Activated T-helper 17 cell treated with anti-CD3 and anti-CD28 coated beads, Interleukin-2, amount 50 U/mL, for 72 hours (primary cell): ENCODE results near the gene APBB2. TPM values are rescaled to one million over a fixed set of nuclear protein-coding genes. Genes with fewer than 3 reads are reported as not detected.
"Not testable (repeated sequence)": the region's sequence is repeated elsewhere in the genome, so short reads cannot be mapped to it uniquely, and the experiment has no call there.

Experiments
- ATAC-seq: fragments of 150-1000 bp; cut with Tn5 transposase; replicated peaks from 2 replicates; pipeline ENCODE4 v1.10.0; 2021; ENCODE audit warnings: mild to moderate bottlenecking, moderate library complexity
- H3K27ac Mint-ChIP-seq: one replicate; pipeline ENCODE4 v1.8.0; 2022; ENCODE audit warnings: mixed read lengths
- H3K27me3 Mint-ChIP-seq: one replicate; pipeline ENCODE4 v1.8.0; 2022; ENCODE audit warnings: mixed read lengths
- H3K36me3 Mint-ChIP-seq: one replicate; pipeline ENCODE4 v1.8.0; 2022; ENCODE audit warnings: low read depth, mild to moderate bottlenecking, mixed read lengths
- H3K4me1 Mint-ChIP-seq: one replicate; pipeline ENCODE4 v1.8.0; 2022; ENCODE audit warnings: mixed read lengths
- H3K4me3 Mint-ChIP-seq: one replicate; pipeline ENCODE4 v1.8.0; 2022; ENCODE audit warnings: mild to moderate bottlenecking, mixed read lengths
- H3K9me3 Mint-ChIP-seq: one replicate; pipeline ENCODE4 v1.8.0; 2022; ENCODE audit warnings: mixed read lengths
- total RNA-seq, 2 donors: library from RNA; stranded (reverse); gene quantifications; one replicate each; pipeline ENCODE4 v1.2.3, GENCODE V29; 2022

The APBB2 gene
- total RNA-seq, 2 donors from 2014 or later, result 1.6 to 3.0 TPM

DNA sequence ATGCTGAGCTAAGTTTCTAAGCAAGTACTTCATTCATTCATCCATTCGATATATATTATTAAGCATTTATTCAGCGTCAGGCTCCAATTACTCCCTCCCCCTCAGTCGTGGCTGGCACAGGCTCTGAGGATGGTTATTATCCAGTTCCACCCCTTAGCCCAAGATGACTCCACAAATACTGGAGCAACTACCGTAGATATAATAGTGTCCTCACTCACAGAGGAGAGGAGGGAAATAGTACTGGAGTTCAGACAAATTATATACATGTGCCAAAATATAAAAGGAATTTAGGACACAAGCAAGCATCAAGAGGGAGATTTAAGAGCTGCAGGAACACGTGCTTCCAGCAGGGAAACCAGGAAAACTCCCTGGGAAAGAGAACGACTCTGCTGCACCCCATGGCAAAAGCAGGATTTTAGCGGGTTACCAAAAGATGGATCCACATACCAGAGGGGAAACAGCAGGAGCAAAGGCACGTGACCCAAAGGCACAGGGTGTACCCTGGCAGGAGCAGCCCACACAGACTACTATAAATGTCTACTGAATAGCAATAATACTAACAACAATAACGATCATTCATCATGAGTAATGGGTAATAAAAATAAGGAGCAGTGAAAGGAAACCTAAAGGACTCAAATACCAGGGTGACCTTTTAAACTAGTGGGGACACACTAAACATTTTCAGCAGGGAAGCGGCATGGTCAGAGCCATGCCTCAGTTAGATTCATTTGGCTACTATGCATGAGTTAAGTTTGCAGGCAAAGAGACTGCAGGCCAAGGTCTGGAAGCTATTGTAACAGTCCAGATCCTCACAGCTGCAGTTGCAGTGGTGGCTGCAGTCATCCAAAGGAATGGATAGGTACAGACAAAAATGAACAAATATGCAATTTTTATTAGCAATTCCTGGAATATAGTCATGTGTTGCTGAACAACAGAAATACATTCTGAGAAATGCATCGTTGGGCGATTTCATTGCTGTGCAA is 153.7 kb downstream of the APBB2 start:
- no peak for ATAC-seq
- Mint-ChIP-seq H3K9me3 (peaks cover 3% of the 10 kb centered on the region), H3K4me1 (no peaks in the 10 kb centered on the region), H3K27me3 (peaks cover 4% of the 10 kb centered on the region), H3K4me3 (no peak overlapping the region), H3K27ac (no peak overlapping the region), H3K36me3 (no peaks in the 10 kb centered on the region)

DNA sequence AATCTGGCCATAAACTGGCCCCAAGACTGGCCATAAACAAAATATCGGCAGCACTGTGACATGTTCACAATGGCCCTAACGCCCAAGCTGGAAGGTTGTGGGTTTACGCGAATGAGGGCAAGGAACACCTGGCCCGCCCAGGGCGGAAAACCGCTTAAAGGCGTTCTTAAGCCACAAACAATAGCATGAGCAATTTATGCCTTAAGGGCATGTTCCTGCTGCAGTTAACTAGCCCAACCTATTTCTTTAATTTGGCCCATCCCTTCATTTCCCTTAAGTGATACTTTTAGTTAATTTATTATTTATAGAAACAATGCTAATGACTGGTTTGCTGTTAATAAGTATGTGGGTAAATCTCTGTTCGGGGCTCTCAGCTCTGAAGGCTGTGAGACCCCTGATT is 154.9 kb downstream of the APBB2 start:
- not testable (repeated sequence) for H3K4me3 Mint-ChIP-seq, H3K9me3 Mint-ChIP-seq, H3K27ac Mint-ChIP-seq, H3K36me3 Mint-ChIP-seq, H3K4me1 Mint-ChIP-seq, ATAC-seq
- peaks cover 13% of the 10 kb centered on the region for H3K27me3 Mint-ChIP-seq

DNA sequence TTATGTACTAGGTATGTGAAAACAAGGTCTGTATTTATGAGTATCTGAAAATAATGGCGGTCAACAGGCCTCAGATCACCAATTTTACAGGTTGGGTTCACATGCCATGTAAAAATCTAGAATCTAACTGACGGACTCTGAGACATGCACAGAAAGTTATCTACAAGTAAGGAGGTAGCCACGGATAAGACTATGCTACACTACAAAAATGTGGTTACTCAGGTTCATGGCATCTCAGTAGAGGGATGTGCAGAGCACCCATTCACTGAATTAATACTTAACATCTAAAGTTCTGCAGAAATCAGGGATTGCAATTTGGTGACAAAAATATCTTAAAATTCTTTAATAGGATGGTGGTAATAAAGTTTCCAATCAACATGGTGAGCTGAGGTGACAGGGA is 155.9 kb downstream of the APBB2 start:
- Mint-ChIP-seq H3K36me3 (no peaks in the 10 kb centered on the region), H3K4me1 (no peaks in the 10 kb centered on the region), H3K9me3 (peaks cover 3% of the 10 kb centered on the region), H3K4me3 (no peak overlapping the region), H3K27ac (no peak overlapping the region), H3K27me3 (peaks cover 13% of the 10 kb centered on the region)
- no peak for ATAC-seq

DNA sequence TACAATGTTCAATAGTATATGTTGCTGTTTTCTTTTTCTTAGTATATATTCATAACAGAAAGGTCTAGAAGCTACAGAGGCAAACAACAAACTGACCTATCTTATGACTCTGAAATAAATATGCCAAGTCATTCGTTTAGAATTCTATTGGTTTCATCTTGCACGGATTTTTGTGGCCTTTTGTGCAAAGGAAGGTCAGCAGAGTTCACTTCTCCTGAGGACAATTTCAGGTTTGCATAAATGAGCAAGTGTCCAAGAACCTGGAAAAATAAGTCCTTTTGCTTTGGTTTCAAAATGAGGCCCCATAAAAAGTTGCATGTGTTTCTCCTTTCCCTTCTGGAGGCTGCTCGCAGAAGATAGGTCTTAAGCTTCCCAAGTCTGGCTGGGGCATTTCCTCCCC is 156.9 kb downstream of the APBB2 start:
- peaks cover 13% of the 10 kb centered on the region for H3K27me3 Mint-ChIP-seq
- H3K27ac Mint-ChIP-seq, result no peak overlapping the region
- no peaks in the 10 kb centered on the region for H3K36me3 Mint-ChIP-seq
- H3K4me1 Mint-ChIP-seq, result no peaks in the 10 kb centered on the region
- H3K9me3 Mint-ChIP-seq, result peaks cover 3% of the 10 kb centered on the region
- no peak for ATAC-seq
- H3K4me3 Mint-ChIP-seq, result no peak overlapping the region

DNA sequence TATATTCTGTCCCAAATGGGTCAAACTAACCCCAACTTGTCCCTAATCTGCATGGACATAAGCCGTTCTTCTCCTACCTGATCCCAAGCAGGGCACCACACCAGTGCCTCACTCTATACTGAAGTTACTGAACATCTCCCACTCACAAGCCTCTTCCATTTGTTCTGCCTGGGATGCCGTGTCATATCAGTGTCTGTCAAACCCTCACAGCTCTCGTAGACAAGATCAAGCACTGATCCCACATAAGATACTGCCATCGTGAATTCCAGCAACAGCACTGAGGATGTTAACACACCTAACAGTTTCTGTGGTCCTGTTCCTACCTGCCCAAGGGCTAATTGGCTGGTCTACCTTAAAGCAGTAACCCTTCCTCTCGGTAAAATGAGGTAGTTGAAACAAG is 162.1 kb downstream of the APBB2 start:
- Mint-ChIP-seq H3K27me3 (peaks cover 26% of the 10 kb centered on the region), H3K9me3 (peaks cover 3% of the 10 kb centered on the region)

DNA sequence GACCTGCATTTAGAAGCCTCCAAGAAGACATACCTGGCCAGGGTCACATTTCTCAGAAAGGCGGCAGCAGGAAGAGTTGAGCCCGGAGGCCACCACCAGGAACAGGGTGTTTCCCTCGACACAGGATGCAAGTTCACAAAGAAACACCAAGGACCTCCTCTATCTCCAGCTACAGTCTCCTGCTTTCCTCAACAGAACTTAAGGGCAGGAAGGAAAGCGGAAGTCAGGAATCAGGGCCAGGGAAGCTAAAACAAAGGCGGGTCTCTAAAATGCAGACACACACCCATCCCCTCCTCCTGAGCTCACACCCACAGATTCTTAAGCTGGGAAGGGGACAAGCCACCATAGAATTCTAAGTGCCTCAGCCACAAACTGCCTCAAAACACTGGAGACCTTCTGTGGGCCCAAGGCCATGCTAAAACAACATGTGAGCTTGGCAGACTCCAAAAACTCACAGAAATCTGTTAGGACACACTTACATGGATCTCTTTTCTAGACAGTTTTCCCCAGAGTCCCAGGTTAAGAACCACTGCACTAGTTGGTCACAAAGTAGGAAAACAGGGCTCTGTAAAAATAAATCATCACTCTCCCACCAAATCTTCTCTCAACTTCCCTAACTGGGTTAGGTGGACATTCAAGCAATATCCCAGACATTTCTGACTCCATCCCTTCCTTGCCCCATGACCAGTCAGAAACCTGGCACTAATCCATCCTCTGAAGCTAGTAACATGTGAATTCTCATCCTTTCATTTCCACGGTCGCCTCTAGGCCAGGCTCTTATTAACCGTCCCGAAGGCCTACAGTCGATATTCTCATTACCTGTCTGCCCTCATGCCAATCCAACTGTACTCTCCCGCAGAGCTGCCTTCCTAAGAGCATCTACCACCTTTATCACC is 163.2 kb downstream of the APBB2 start:
- Mint-ChIP-seq H3K4me3 (no peak overlapping the region), H3K4me1 (no peaks in the 10 kb centered on the region), H3K27me3 (peaks cover 22% of the 10 kb centered on the region), H3K36me3 (no peaks in the 10 kb centered on the region), H3K9me3 (no peaks in the 10 kb centered on the region), H3K27ac (no peak overlapping the region)
- ATAC-seq, result no peak

More for the DNA sequence above, 162.1 kb downstream of the APBB2 start:
- H3K36me3 Mint-ChIP-seq, result no peaks in the 10 kb centered on the region
- H3K4me1 Mint-ChIP-seq, result no peaks in the 10 kb centered on the region
- H3K27ac Mint-ChIP-seq, result no peak overlapping the region
- no peak overlapping the region for H3K4me3 Mint-ChIP-seq
- ATAC-seq, result no peak

DNA sequence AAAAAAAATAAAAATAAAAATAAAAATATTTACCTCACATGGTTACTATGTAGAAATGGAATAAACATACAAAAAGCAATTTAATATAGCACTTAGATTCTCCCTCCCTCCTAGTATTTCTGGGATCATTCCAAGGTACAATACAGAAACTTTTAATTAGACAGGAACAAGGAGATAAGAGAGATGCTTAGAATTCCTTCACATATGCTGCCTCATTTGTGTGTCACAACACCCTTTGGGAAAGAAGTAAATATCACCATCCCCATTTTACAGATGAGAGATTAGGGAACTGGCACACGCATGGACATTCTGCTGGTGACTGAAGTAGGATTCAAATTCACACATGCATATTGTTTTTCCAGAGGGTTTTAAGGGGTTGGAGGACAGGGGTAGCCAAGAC is 164.2 kb downstream of the APBB2 start:
- Mint-ChIP-seq H3K36me3 (no peaks in the 10 kb centered on the region), H3K4me1 (no peaks in the 10 kb centered on the region), H3K27ac (no peak overlapping the region), H3K9me3 (no peaks in the 10 kb centered on the region), H3K4me3 (no peak overlapping the region), H3K27me3 (peaks cover 16% of the 10 kb centered on the region)
- no peak for ATAC-seq

DNA sequence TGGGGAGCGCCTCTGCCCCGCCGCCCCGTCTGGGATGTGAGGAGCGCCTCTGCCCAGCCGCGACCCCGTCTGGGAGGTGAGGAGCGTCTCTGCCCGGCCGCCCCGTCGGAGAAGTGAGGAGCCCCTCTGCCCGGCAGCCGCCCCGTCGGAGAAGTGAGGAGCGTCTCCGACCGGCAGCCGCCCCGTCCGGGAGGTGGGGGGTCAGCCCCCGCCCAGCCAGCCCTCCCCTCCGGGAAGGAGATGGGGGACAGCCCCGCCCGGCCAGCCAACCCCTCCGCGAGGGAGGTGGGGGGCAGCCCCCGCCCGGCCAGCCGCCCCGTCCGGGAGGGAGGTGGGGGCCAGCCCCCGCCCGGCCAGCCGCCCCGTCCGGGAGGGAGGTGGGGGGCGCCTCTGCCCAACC is 165.2 kb downstream of the APBB2 start:
- ATAC-seq, H3K4me3 Mint-ChIP-seq, H3K9me3 Mint-ChIP-seq, H3K36me3 Mint-ChIP-seq, H3K4me1 Mint-ChIP-seq, H3K27ac Mint-ChIP-seq: not testable (repeated sequence)
- H3K27me3 Mint-ChIP-seq, result peaks cover 13% of the 10 kb centered on the region

DNA sequence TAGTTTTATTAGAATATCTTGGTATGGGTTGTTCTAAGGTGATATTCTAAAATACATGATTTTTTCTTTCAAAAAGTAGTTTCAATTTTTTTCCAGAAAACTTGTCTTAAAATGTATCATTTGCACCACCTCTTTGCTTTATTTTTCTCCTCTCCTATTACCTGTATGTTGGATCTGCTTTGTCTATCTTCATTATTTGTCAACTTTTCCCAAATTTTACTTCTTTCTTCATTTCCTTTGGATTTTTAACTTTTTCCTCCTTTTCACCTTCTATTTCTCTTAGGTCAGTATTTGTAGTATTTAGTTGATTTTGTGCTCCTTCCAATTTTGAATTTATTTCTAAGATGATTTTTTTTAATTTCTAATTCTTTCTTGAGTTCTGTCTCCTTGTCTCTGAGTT is 169.6 kb downstream of the APBB2 start:
- Mint-ChIP-seq H3K4me3 (no peak overlapping the region), H3K27ac (no peak overlapping the region), H3K36me3 (no peaks in the 10 kb centered on the region), H3K4me1 (no peaks in the 10 kb centered on the region), H3K9me3 (peaks cover 8% of the 10 kb centered on the region), H3K27me3 (peaks cover 3% of the 10 kb centered on the region)
- ATAC-seq, result no peak

DNA sequence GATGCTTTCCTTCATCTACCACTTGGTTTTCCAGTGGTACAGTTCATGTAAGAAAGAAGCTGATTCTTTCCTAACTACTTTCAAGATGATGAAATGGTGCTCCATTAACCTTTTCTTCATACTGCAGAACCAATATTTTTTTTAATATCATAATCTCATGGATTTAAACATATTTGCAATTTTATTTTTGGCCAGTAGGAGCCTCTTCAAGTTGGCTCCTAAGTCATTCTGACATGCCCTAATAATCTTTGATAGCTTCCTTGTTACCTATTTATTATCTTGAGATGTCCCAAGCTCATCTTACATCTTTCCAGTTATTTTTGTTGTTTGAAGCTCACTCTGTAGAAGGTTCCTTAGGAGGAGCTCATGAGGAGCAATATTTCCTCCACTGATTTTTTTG is 170.2 kb downstream of the APBB2 start:
- no peak for ATAC-seq
- Mint-ChIP-seq H3K36me3 (no peaks in the 10 kb centered on the region), H3K9me3 (peaks cover 8% of the 10 kb centered on the region), H3K4me1 (no peaks in the 10 kb centered on the region), H3K4me3 (no peak overlapping the region), H3K27me3 (peaks cover 3% of the 10 kb centered on the region), H3K27ac (no peak overlapping the region)

DNA sequence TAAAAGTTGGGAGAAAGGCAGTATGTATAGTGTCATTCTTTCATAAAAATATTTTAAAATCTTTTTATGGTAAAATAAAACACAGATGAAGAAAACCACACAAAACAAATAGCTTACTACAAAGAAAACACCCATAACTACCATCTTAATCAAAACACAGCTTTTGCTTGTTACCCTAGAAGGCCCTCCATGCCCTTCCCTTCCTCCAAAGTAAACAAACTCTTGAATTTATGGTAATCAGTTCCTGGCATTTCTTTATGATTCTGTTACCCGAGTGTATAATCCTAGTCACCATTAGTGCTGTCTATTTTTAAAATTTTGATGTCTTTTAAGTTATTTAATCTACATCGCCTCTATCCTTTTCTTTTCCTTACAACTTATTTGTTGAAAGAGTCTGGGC is 170.9 kb downstream of the APBB2 start:
- Mint-ChIP-seq H3K4me3 (no peak overlapping the region), H3K9me3 (peaks cover 8% of the 10 kb centered on the region), H3K4me1 (no peaks in the 10 kb centered on the region), H3K36me3 (no peaks in the 10 kb centered on the region), H3K27me3 (peaks cover 3% of the 10 kb centered on the region), H3K27ac (no peak overlapping the region)
- no peak for ATAC-seq

DNA sequence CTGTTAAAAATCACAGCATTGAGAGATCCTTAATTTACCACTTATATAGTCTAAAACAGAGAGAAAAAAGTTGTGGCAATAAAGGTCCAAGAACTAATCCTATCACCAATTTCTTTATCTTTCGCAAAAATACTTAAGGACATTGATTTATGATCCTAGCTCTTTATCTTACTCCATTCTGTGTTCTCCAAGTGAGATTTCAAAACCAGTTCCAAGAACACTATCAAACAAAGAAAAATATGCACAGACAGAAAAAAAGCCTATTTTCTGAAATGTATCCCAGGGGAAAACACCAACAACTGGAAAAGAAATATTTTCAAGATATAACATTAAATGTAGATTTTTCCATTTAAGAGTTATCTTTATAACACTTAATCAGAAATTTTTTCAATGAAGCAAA is 172.8 kb downstream of the APBB2 start:
- Mint-ChIP-seq H3K9me3 (peaks cover 8% of the 10 kb centered on the region), H3K4me1 (no peaks in the 10 kb centered on the region), H3K27me3 (peaks cover 3% of the 10 kb centered on the region), H3K27ac (no peak overlapping the region), H3K36me3 (no peaks in the 10 kb centered on the region), H3K4me3 (no peak overlapping the region)
- no peak for ATAC-seq

DNA sequence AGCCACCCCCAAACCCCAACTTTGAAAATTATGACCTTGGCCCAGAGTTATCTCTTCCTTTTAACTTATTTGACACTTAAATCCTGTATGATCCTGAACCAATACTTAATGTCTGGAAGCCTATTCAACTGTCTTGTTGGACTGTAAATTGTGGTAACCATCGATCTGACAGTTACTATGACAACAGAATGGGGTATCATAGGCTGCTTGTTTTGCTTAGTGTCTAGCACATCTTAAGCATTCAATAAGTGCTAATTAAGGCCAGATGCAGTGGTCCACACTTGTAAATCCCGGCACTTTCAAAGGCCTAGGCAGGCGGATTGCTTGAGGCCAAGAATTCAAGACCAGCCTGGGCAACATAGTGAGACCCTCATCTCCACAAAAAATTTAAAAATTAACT is 175.0 kb downstream of the APBB2 start:
- Mint-ChIP-seq H3K27ac (no peak overlapping the region), H3K4me1 (no peaks in the 10 kb centered on the region), H3K4me3 (no peak overlapping the region), H3K9me3 (peaks cover under 1% of the 10 kb centered on the region), H3K36me3 (no peaks in the 10 kb centered on the region), H3K27me3 (peaks cover 3% of the 10 kb centered on the region)
- no peak for ATAC-seq

DNA sequence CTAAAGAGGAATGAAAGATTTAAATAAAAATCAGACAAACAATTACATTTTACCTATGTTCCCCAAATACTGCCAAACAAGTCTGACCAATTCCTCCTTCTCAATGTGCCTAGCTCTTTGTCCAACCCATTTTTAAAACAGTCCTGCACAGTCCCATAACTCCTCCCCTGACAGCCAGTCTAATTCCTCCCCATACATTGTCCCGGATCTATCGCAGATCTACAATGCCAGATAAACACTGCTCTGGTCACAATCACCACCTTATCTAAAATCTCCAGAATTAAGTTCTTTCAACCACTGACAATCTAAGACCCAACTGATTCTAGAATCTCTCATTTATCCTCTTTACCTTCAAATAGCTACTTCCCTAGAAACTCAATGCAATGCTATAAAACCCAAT is 176.0 kb downstream of the APBB2 start:
- no peaks in the 10 kb centered on the region for H3K36me3 Mint-ChIP-seq
- no peak for ATAC-seq
- no peaks in the 10 kb centered on the region for H3K27me3 Mint-ChIP-seq
- no peak overlapping the region for H3K4me3 Mint-ChIP-seq
- no peaks in the 10 kb centered on the region for H3K9me3 Mint-ChIP-seq
- no peak overlapping the region for H3K27ac Mint-ChIP-seq
- no peaks in the 10 kb centered on the region for H3K4me1 Mint-ChIP-seq

DNA sequence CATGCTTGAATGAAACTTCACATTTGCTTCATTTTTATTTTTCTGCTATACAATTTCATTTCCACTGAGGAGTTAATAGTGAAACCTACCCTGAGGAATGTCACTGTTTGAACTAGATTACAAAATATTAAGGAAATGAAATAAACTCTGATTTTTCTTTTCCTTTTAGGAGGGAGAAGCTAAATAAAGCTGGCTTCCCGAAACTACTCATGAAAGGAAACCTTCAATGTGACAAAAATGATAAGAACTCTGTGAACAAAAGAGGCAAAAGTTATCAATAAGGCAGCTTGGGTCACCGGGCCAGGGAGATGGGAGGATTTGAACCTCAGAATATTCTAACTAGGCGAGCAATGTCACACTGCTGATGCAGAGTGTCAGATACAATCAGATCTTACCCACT is 185.2 kb downstream of the APBB2 start:
- Mint-ChIP-seq H3K36me3 (no peaks in the 10 kb centered on the region), H3K9me3 (peaks cover 21% of the 10 kb centered on the region), H3K27ac (no peak overlapping the region), H3K4me1 (no peaks in the 10 kb centered on the region), H3K27me3 (no peaks in the 10 kb centered on the region), H3K4me3 (no peak overlapping the region)
- no peak for ATAC-seq
